OCI-LY3 (cell line): Measurements from ENCODE around the gene WDR37.

ENCODE experiments used
- CTCF ChIP-seq: fragments of 200-600, 300-600 bp; sonication (generic); IDR thresholded peaks from 2 replicates; pipeline ENCODE4 v1.5.1; 2014; ENCODE audit warnings: antibody characterized with exemption, low read length, low read depth
- EZH2phosphoT487 ChIP-seq: fragments of 200-600 bp; shearing (Covaris generic); IDR thresholded peaks from 2 replicates; pipeline ENCODE4 v1.6.1; 2018; ENCODE audit warnings: antibody characterized with exemption, mixed run types, low read depth

- no peak for TF ChIP-seq CTCF
- TF ChIP-seq EZH2phosphoT487 = no peak
Observed at GRCh38 chr10:1020460-1020859, 35.7 kb upstream of the WDR37 start.
